Mesothelial cell of epicardium (in vitro differentiated cells): ENCODE data around the gene FAM174C. TPM values are rescaled to one million over a fixed set of nuclear protein-coding genes. Genes with fewer than 3 reads are reported as not detected.

Experiments
- DNase-seq, 2 experiments: peaks; one replicate each; pipeline ENCODE4 v3.0.0; 2021; ENCODE audit warnings: low spot score in 2 of 2; ENCODE audit not compliant: unreplicated experiment in 2 of 2
- H3K27ac Mint-ChIP-seq: 2 replicates; pipeline ENCODE4 v1.8.0; 2021; ENCODE audit warnings: mixed read lengths
- H3K27me3 Mint-ChIP-seq: 2 replicates; pipeline ENCODE4 v1.8.0; 2021; ENCODE audit warnings: low read depth, mixed read lengths
- H3K36me3 Mint-ChIP-seq: 2 replicates; pipeline ENCODE4 v1.8.0; 2021; ENCODE audit warnings: mixed read lengths
- H3K4me1 Mint-ChIP-seq: 2 replicates; pipeline ENCODE4 v1.8.0; 2021; ENCODE audit warnings: mixed read lengths
- H3K4me3 Mint-ChIP-seq: 2 replicates; pipeline ENCODE4 v1.8.0; 2021; ENCODE audit warnings: mild to moderate bottlenecking, moderate library complexity, mixed read lengths
- H3K9me3 Mint-ChIP-seq: 2 replicates; pipeline ENCODE4 v1.8.0; 2021; ENCODE audit warnings: mixed read lengths
- CTCF ChIP-seq: fragments of 200-600 bp; sonication (generic); IDR thresholded peaks from one replicate; pipeline ENCODE4 v1.5.0; 2021; ENCODE audit warnings: antibody characterized with exemption; ENCODE audit not compliant: unreplicated experiment
- total RNA-seq: library from RNA; stranded (reverse); gene quantifications from 3 replicates; pipeline ENCODE4 v1.2.1, GENCODE V29; 2021

The FAM174C gene
- total RNA-seq, 1 donor from 2014 or later = 24.4 TPM

GRCh38 chr19:1252221-1252820, 23.0 kb upstream of the FAM174C start:
- TF ChIP-seq CTCF = no peak
- Mint-ChIP-seq H3K36me3 (peaks cover 3% of the 10 kb centered on the region), H3K4me3 (peak overlapping the region; percentile 85), H3K27ac (peak overlapping the region; percentile 59), H3K4me1 (peaks cover 14% of the 10 kb centered on the region), H3K9me3 (no peaks in the 10 kb centered on the region), H3K27me3 (no peaks in the 10 kb centered on the region)
- no peak for DNase-seq

- Mint-ChIP-seq H3K27me3 (no peaks in the 10 kb centered on the region), H3K36me3 (peaks cover 8% of the 10 kb centered on the region), H3K9me3 (no peaks in the 10 kb centered on the region)
Observed at GRCh38 chr19:1252821-1253513, 22.4 kb upstream of the FAM174C start.

GRCh38 chr19:1253514-1254080, 21.7 kb upstream of the FAM174C start:
- DNase-seq = no peak
- TF ChIP-seq CTCF = no peak
- Mint-ChIP-seq H3K4me1 (peaks cover 19% of the 10 kb centered on the region), H3K36me3 (peaks cover 8% of the 10 kb centered on the region), H3K4me3 (peak overlapping the region; percentile 50), H3K27me3 (no peaks in the 10 kb centered on the region), H3K9me3 (no peaks in the 10 kb centered on the region), H3K27ac (peak overlapping the region; percentile 85)

More at GRCh38 chr19:1252821-1253513, 22.4 kb upstream of the FAM174C start:
- no peak for DNase-seq
- H3K27ac Mint-ChIP-seq = peak overlapping the region; percentile 85
- H3K4me3 Mint-ChIP-seq = peak overlapping the region; percentile 85
- TF ChIP-seq CTCF = no peak
- H3K4me1 Mint-ChIP-seq = peaks cover 19% of the 10 kb centered on the region

GRCh38 chr19:1254081-1254527, 21.2 kb upstream of the FAM174C start:
- H3K4me1 Mint-ChIP-seq = peaks cover 19% of the 10 kb centered on the region
- no peak for DNase-seq
- no peaks in the 10 kb centered on the region for H3K9me3 Mint-ChIP-seq
- H3K4me3 Mint-ChIP-seq = no peak overlapping the region
- H3K27me3 Mint-ChIP-seq = no peaks in the 10 kb centered on the region
- no peak for TF ChIP-seq CTCF
- peaks cover 9% of the 10 kb centered on the region for H3K36me3 Mint-ChIP-seq
- no peak overlapping the region for H3K27ac Mint-ChIP-seq

GRCh38 chr19:1254530-1255185, 20.7 kb upstream of the FAM174C start:
- Mint-ChIP-seq H3K4me1 (peaks cover 22% of the 10 kb centered on the region), H3K9me3 (no peaks in the 10 kb centered on the region), H3K4me3 (no peak overlapping the region), H3K27me3 (no peaks in the 10 kb centered on the region), H3K36me3 (peaks cover 10% of the 10 kb centered on the region), H3K27ac (no peak overlapping the region)
- TF ChIP-seq CTCF = no peak
- no peak for DNase-seq
